ENCODE results near the gene FZD2. TPM values are rescaled to one million over a fixed set of nuclear protein-coding genes. Genes with fewer than 3 reads are reported as not detected.

FZD2 gene
- total and polyA plus RNA-seq, 2 of the 4 experiments (the other 2 are of a cell fraction), result 21.3 to 130 TPM

- WGBS, 2 experiments (ENCODE audit: extremely low coverage in 2 of 2, insufficient read length in 1 of 2), result no CpG with 5 or more reads among the region's 3 CpGs
- no peak overlapping the region for H3K23ac ChIP-seq (ENCODE audit: low read depth, low read length)
- in situ Hi-C loops (cut with MboI; ENCODE audit: low sequenced_read_pairs) (loop anchor here (5.0 kb wide), 1 partner anchor 102 kb away; no protein-coding TSS in a partner anchor), intact Hi-C loops (cut with micrococcal nuclease) (loop anchor here (10.0 kb wide), 1 partner anchor 235 kb away; no protein-coding TSS in a partner anchor), dilution Hi-C loops (cut with HindIII; ENCODE audit: low sequenced_read_pairs, unreplicated experiment) (no loop called here)
- H4K8ac ChIP-seq (ENCODE audit: low read depth in 2 of 2, low read length in 2 of 2), result no peak overlapping the region
- no peak overlapping the region for H3K4me2 ChIP-seq (ENCODE audit: low read depth, low read length)
- no peak for DNase-seq
- H3K27me3 ChIP-seq (ENCODE audit: control insufficient read depth, insufficient read depth, low read length), result no peaks in the 10 kb centered on the region
- no peak overlapping the region for H3K27ac ChIP-seq (ENCODE audit: insufficient read depth, low read length)
- no peaks in the 10 kb centered on the region for H3K9me1 ChIP-seq (ENCODE audit: insufficient read depth, low read length)
- H2BK15ac ChIP-seq (ENCODE audit: low read depth, low read length), result no peak overlapping the region
- H3K14ac ChIP-seq (replicated peaks; ENCODE audit: low read depth, low read length), result no peak overlapping the region
- H3K79me1 ChIP-seq (ENCODE audit: low read depth in 1 of 2, low read length in 2 of 2), result peaks cover 0 to 4% of the 10 kb centered on the region in 2 experiments; a peak in 2 of 4 replicates
- POLR2A ChIA-PET (ENCODE audit: unreplicated experiment), result no interaction called here
- H2AK9ac ChIP-seq (replicated peaks; ENCODE audit: low read depth, low read length, poor library complexity), result no peak overlapping the region
- ATAC-seq (ENCODE audit: low read depth), result no peak
- CTCF ChIA-PET, result interaction anchor here (0.7 kb wide), 1 partner anchor 18 kb away, joined by 3 read pairs; no protein-coding TSS in a partner anchor
- H3K9ac ChIP-seq (ENCODE audit: low read depth, low read length), result no peak overlapping the region
- H3K36me3 ChIP-seq (ENCODE audit: control insufficient read depth, insufficient read depth, low read length), result no peaks in the 10 kb centered on the region
- H4K91ac ChIP-seq (ENCODE audit: insufficient read depth, low read depth, low read length), result no peak overlapping the region
- no peak overlapping the region for H4K5ac ChIP-seq (ENCODE audit: low read depth, low read length)
- H2BK5ac ChIP-seq (ENCODE audit: low read depth, low read length, poor library complexity, severe bottlenecking), result no peak overlapping the region
- H3K9me3 ChIP-seq (ENCODE audit: control insufficient read depth, insufficient read depth, low read length), result no peaks in the 10 kb centered on the region
- H2AK5ac ChIP-seq (ENCODE audit: low read depth, low read length), result no peak overlapping the region
- no peak overlapping the region for H2AFZ ChIP-seq (replicated peaks; ENCODE audit: low read length, poor library complexity)
- no peak overlapping the region for H3K56ac ChIP-seq (ENCODE audit: extremely low read depth, insufficient read depth, low read length)
- H4K20me1 ChIP-seq (ENCODE audit: insufficient read depth, low read length), result no peaks in the 10 kb centered on the region
- TF ChIP-seq MAFK (IDR thresholded peaks at IDR 0.05; ENCODE audit: low read depth, low read length) (no peak), MAZ (IDR thresholded peaks at IDR 0.05; ENCODE audit: borderline replicate concordance, low read depth, low read length) (no peak), MXI1 (IDR thresholded peaks at IDR 0.05; ENCODE audit: borderline replicate concordance, low read depth, low read length) (no peak), USF2 (IDR thresholded peaks at IDR 0.05; ENCODE audit: low read depth, low read length) (no peak)
- no TSS peak for BruUV-seq (replicated peaks)
- no peak overlapping the region for H2BK20ac ChIP-seq (ENCODE audit: low read depth, low read length)
- no peak overlapping the region for H3K4me3 ChIP-seq (ENCODE audit: insufficient read depth, low read depth, low read length)
- H2BK120ac ChIP-seq (ENCODE audit: low read depth, low read length), result no peak overlapping the region
- H3K4ac ChIP-seq (ENCODE audit: low read depth, low read length), result no peak overlapping the region
- H3K18ac ChIP-seq (ENCODE audit: low read depth, low read length), result no peak overlapping the region
- peaks cover 3% of the 10 kb centered on the region for H3K4me1 ChIP-seq (ENCODE audit: control insufficient read depth, insufficient read depth, low read length)
These were observed 27.4 kb upstream of the FZD2 start for GRCh38 chr17:44529864-44530263.
